ENCODE data around the gene STAB2. TPM values are rescaled to one million over a fixed set of nuclear protein-coding genes. Genes with fewer than 3 reads are reported as not detected.

Gene STAB2
- total RNA-seq, 4 donors from 2014 or later = not detected

GRCh38 chr12:103697971-103698751, 111.1 kb downstream of the STAB2 start:
- DNase-seq (no peak), ATAC-seq (no peak)
- TF ChIP-seq POLR2A (IDR thresholded peaks at IDR 0.05) (no peak), CTCF (IDR thresholded peaks at IDR 0.05 in 4 of 5, conservative IDR thresholded peaks at IDR 0.05 in 1 of 5) (no peak)
- no peaks in the 10 kb centered on the region for H3K36me3 ChIP-seq
- H3K4me3 ChIP-seq = no peak overlapping the region
- intact Hi-C loops (cut with DNase I; ENCODE audit: low total_unique reads) = no loop called here
- in situ Hi-C loops (cut with MboI; ENCODE audit: low sequenced_read_pairs in 4 of 4) = no loop called here
- H3K27me3 ChIP-seq = no peaks in the 10 kb centered on the region
- H3K4me1 ChIP-seq = no peaks in the 10 kb centered on the region
- no peaks in the 10 kb centered on the region for H3K9me3 ChIP-seq
- H3K27ac ChIP-seq = no peak overlapping the region

GRCh38 chr12:103698752-103699560, 111.9 kb downstream of the STAB2 start:
- Histone ChIP-seq H3K27ac (no peak overlapping the region), H3K36me3 (no peaks in the 10 kb centered on the region), H3K27me3 (no peaks in the 10 kb centered on the region), H3K9me3 (no peaks in the 10 kb centered on the region), H3K4me1 (no peaks in the 10 kb centered on the region), H3K4me3 (no peak overlapping the region)
- in situ Hi-C loops (cut with MboI; ENCODE audit: low sequenced_read_pairs in 4 of 4) = no loop called here
- TF ChIP-seq POLR2A (IDR thresholded peaks at IDR 0.05) (no peak), CTCF (IDR thresholded peaks at IDR 0.05 in 4 of 5, conservative IDR thresholded peaks at IDR 0.05 in 1 of 5) (no peak)
- no peak for DNase-seq
- no peak for ATAC-seq
- intact Hi-C loops (cut with DNase I; ENCODE audit: low total_unique reads) = no loop called here

GRCh38 chr12:103705098-103705497, 118.0 kb downstream of the STAB2 start:
- Histone ChIP-seq H3K36me3 (no peaks in the 10 kb centered on the region), H3K4me3 (no peak overlapping the region), H3K4me1 (no peaks in the 10 kb centered on the region), H3K9me3 (no peaks in the 10 kb centered on the region), H3K27ac (no peak overlapping the region), H3K27me3 (no peaks in the 10 kb centered on the region)
- intact Hi-C loops (cut with DNase I; ENCODE audit: low total_unique reads) (no loop called here), in situ Hi-C loops (cut with MboI; ENCODE audit: low sequenced_read_pairs in 4 of 4) (no loop called here)
- TF ChIP-seq POLR2A (IDR thresholded peaks at IDR 0.05) (no peak), CTCF (IDR thresholded peaks at IDR 0.05 in 4 of 5, conservative IDR thresholded peaks at IDR 0.05 in 1 of 5) (no peak)
- no peak for ATAC-seq
- DNase-seq = no peak

- H3K27ac ChIP-seq = no peak overlapping the region
- in situ Hi-C loops (cut with MboI; ENCODE audit: low sequenced_read_pairs in 4 of 4) (no loop called here), intact Hi-C loops (cut with DNase I; ENCODE audit: low total_unique reads) (no loop called here)
- no peaks in the 10 kb centered on the region for H3K9me3 ChIP-seq
- H3K36me3 ChIP-seq = no peaks in the 10 kb centered on the region
- TF ChIP-seq CTCF (IDR thresholded peaks at IDR 0.05 in 4 of 5, conservative IDR thresholded peaks at IDR 0.05 in 1 of 5) (no peak), POLR2A (IDR thresholded peaks at IDR 0.05) (no peak)
- H3K4me3 ChIP-seq = no peak overlapping the region
- no peaks in the 10 kb centered on the region for H3K4me1 ChIP-seq
- DNase-seq = no peak
- H3K27me3 ChIP-seq = no peaks in the 10 kb centered on the region
- no peak for ATAC-seq
These were observed 118.9 kb downstream of the STAB2 start for GRCh38 chr12:103705927-103706326.

Measured in gastrocnemius medialis (tissue), 4 donors.